Colonic mucosa (tissue), 4 donors: ENCODE measurements around the gene HACE1. TPM values are rescaled to one million over a fixed set of nuclear protein-coding genes. Genes with fewer than 3 reads are reported as not detected.
"Not testable (repeated sequence)": the region's sequence is repeated elsewhere in the genome, so short reads cannot be mapped to it uniquely, and the experiment has no call there.

ENCODE experiments used
- DNase-seq: peaks from one replicate; pipeline ENCODE4 v3.0.0-alpha.2; 2020
- H3K27ac ChIP-seq: fragments of 200-600 bp; one replicate; pipeline ENCODE4 v1.8.0; 2021
- H3K27me3 ChIP-seq: fragments of 200-600 bp; one replicate; pipeline ENCODE4 v1.8.0; 2021
- H3K36me3 ChIP-seq: fragments of 200-600 bp; one replicate; pipeline ENCODE4 v1.8.0; 2021
- H3K4me1 ChIP-seq: fragments of 200-600 bp; one replicate; pipeline ENCODE4 v1.8.0; 2021; ENCODE audit warnings: mild to moderate bottlenecking
- H3K4me3 ChIP-seq: fragments of 200-600 bp; one replicate; pipeline ENCODE4 v1.8.0; 2021
- H3K9ac ChIP-seq, 2 donors: one replicate each; pipeline ENCODE4 v1.7.0; 2013; ENCODE audit warnings: control low read depth in 2 of 2, low read depth in 2 of 2, low read length in 2 of 2
- H3K9me3 ChIP-seq: fragments of 200-600 bp; one replicate; pipeline ENCODE4 v1.8.0; 2021
- intact Hi-C: fragments of 100-400 bp; cut with DNase I; formaldehyde crosslinking; loops from one replicate; pipeline ENCODE4 v1.14.1; 2022
- total RNA-seq, 2 donors: library from RNA; stranded (reverse); fragmentation: NEBNext Ultra II Directional in 1 of 2; extraction: Animal tissue kit (Norgen Biotek cat#: 25700) in 1 of 2; gene quantifications; one replicate each; pipeline ENCODE4 v1.2.1, GENCODE V29; 2021
- TF ChIP-seq, protein P1 (sequence below): fragments of 200-600 bp; IDR thresholded peaks from one replicate; pipeline ENCODE4 v1.8.0; 2022; ENCODE audit warnings: antibody characterized with exemption, mild to moderate bottlenecking
- donor health status: healthy.
- donor health status: DM: no; HTN: no; CAD: no.
- donor health status: DM: no; HTN: no; CAD: no.

HACE1 gene
- total RNA-seq, 2 donors from 2014 or later: 6.9 TPM

- Histone ChIP-seq H3K27me3 (no peaks in the 10 kb centered on the region), H3K36me3 (no peaks in the 10 kb centered on the region), H3K9ac (no peak overlapping the region), H3K4me3 (no peak overlapping the region), H3K4me1 (no peaks in the 10 kb centered on the region), H3K9me3 (no peaks in the 10 kb centered on the region), H3K27ac (no peak overlapping the region)
- intact Hi-C loops: no loop called here
- TF ChIP-seq, protein P1, sequence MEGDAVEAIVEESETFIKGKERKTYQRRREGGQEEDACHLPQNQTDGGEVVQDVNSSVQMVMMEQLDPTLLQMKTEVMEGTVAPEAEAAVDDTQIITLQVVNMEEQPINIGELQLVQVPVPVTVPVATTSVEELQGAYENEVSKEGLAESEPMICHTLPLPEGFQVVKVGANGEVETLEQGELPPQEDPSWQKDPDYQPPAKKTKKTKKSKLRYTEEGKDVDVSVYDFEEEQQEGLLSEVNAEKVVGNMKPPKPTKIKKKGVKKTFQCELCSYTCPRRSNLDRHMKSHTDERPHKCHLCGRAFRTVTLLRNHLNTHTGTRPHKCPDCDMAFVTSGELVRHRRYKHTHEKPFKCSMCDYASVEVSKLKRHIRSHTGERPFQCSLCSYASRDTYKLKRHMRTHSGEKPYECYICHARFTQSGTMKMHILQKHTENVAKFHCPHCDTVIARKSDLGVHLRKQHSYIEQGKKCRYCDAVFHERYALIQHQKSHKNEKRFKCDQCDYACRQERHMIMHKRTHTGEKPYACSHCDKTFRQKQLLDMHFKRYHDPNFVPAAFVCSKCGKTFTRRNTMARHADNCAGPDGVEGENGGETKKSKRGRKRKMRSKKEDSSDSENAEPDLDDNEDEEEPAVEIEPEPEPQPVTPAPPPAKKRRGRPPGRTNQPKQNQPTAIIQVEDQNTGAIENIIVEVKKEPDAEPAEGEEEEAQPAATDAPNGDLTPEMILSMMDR: no peak
- DNase-seq: no peak
Measured at GRCh38 chr6:104837158-104837557, 22.6 kb downstream of the HACE1 start.

GRCh38 chr6:104836479-104837020, 23.2 kb downstream of the HACE1 start:
- intact Hi-C loops, H3K27ac ChIP-seq, H3K36me3 ChIP-seq, H3K4me1 ChIP-seq, H3K27me3 ChIP-seq, H3K9ac ChIP-seq, H3K9me3 ChIP-seq, H3K4me3 ChIP-seq, DNase-seq: not testable (repeated sequence)

- H3K36me3 ChIP-seq: no peaks in the 10 kb centered on the region
- no peaks in the 10 kb centered on the region for H3K9me3 ChIP-seq
- H3K9ac ChIP-seq: no peak overlapping the region
- TF ChIP-seq, protein P1: no peak
- intact Hi-C loops: no loop called here
- no peak overlapping the region for H3K4me3 ChIP-seq
- no peak for DNase-seq
- no peaks in the 10 kb centered on the region for H3K4me1 ChIP-seq
- H3K27ac ChIP-seq: no peak overlapping the region
- no peaks in the 10 kb centered on the region for H3K27me3 ChIP-seq
Measured at GRCh38 chr6:104835782-104836181, 23.9 kb downstream of the HACE1 start.

DNA sequence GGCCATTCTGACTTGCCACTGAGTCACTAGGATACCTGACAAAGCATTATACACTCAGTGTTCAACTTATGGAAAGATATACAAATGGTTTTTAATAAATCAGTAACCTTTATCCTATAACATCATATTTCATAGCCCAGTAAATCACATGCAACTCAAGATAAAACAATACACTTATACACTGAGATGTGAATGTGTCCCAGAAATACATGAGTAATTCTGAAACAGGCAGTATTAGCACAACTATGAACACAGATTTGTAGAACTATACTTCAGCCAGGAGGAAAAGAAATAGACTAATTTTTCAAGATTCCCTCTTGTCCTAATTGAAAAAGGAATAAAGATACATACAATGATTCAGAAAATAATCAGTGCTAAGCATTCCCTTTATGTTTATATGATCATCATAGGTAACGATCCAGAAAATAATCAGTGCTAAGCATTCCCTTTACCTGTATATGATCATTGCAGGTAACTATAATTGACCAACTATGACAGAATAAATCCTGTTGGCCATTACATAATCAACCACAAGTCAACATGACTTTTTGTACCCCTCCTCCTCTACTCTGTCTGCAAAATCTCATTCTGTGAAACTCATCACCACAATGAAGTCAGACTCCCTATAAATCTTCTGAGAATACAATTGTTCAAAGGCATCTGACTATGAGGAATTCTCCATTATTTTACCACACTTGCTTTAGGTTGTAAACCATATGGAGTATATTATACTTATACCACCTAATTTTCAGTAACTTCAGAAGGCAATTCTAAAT, 30.3 kb downstream of the HACE1 start:
- DNase-seq: no peak
- Histone ChIP-seq H3K27ac (no peak overlapping the region), H3K4me1 (no peaks in the 10 kb centered on the region), H3K9me3 (no peaks in the 10 kb centered on the region), H3K9ac (no peak overlapping the region), H3K36me3 (no peaks in the 10 kb centered on the region), H3K4me3 (no peak overlapping the region), H3K27me3 (no peaks in the 10 kb centered on the region)
- intact Hi-C loops: no loop called here
- TF ChIP-seq, protein P1: no peak

- intact Hi-C loops: no loop called here
- no peak overlapping the region for H3K27ac ChIP-seq
- H3K36me3 ChIP-seq: no peaks in the 10 kb centered on the region
- no peak for DNase-seq
- H3K27me3 ChIP-seq: no peaks in the 10 kb centered on the region
- TF ChIP-seq, protein P1: no peak
- no peaks in the 10 kb centered on the region for H3K9me3 ChIP-seq
- no peak overlapping the region for H3K9ac ChIP-seq
- H3K4me1 ChIP-seq: no peaks in the 10 kb centered on the region
- no peak overlapping the region for H3K4me3 ChIP-seq
Measured at GRCh38 chr6:104828478-104828877, 31.2 kb downstream of the HACE1 start.

GRCh38 chr6:104820820-104821219, 38.9 kb downstream of the HACE1 start:
- H3K4me3 ChIP-seq, H3K36me3 ChIP-seq, H3K9ac ChIP-seq, intact Hi-C loops, H3K9me3 ChIP-seq, H3K4me1 ChIP-seq, H3K27me3 ChIP-seq, H3K27ac ChIP-seq, DNase-seq: not testable (repeated sequence)
